ENCODE results near the gene OOSP3.

Gene OOSP3, protein sequence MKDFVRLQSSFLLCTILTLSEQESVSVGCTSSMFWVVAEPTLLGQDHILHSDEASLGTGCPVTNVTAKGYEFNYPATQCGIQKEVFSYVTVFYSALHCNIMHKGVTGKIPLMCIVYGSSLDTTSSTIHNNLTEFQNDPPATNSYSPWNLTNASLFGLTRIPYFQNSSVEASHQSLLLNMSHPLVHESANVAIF

DNA sequence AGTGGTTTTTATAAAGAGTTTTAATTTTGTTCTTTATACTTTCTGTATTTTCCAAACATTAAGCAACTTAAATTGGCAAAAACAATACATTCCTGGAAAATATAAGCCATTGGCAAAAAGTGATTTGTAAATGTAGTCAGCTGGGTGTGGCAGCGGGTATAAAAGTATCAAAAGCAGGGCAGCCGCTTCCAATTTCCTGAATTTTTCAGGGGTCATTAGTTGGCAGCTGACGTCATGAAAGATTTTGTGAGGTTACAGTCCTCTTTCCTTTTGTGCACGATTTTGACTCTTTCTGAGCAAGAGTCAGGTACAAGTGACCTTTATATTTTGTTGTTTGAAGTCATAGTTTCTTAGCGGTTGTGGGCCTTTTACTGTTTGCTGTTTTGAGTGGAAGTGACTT, at the start of gene OOSP3:
TSS of gene OOSP3 (plus strand) at position 208 of the 400 bp plus-strand sequence. CDS start at position 235, 27 bp downstream.
- no peak for DNase-seq
- Histone ChIP-seq H3K4me3 (ENCODE audit: low read depth, low read length) (no peak within 1 kb of the TSS), H3K27me3 (replicated peaks) (no peaks in the 10 kb centered on the region), H3K36me3 (replicated peaks) (no peaks in the 10 kb centered on the region), H3K27ac (no peak within 1 kb of the TSS)
- TF ChIP-seq, protein P1, sequence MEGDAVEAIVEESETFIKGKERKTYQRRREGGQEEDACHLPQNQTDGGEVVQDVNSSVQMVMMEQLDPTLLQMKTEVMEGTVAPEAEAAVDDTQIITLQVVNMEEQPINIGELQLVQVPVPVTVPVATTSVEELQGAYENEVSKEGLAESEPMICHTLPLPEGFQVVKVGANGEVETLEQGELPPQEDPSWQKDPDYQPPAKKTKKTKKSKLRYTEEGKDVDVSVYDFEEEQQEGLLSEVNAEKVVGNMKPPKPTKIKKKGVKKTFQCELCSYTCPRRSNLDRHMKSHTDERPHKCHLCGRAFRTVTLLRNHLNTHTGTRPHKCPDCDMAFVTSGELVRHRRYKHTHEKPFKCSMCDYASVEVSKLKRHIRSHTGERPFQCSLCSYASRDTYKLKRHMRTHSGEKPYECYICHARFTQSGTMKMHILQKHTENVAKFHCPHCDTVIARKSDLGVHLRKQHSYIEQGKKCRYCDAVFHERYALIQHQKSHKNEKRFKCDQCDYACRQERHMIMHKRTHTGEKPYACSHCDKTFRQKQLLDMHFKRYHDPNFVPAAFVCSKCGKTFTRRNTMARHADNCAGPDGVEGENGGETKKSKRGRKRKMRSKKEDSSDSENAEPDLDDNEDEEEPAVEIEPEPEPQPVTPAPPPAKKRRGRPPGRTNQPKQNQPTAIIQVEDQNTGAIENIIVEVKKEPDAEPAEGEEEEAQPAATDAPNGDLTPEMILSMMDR (IDR thresholded peaks at IDR 0.05; ENCODE audit: low read depth, low read length, missing control alignments): no peak
- in situ Hi-C loops (cut with HindIII; ENCODE audit: low pct_ligation_motif_present, low sequenced_read_pairs): no loop called here

DNA sequence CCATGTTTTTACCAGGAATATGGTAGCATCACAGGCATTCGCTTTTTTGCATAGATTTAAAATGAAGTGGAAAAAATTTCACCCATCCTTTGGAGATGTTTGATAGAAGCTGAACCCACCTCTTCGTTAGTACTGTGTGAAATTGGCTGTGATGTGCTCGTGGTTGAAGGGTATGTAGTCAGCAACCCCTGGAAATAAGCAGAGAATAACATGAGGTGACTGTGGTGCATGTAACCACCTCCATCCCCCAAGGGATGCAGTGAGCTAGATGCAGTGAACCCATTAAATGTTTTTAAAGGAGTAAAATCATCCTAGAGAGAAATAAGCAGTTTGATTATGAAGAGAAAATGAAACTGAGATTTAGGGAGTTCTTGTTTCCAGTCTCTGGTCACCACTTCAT, 49.2 kb upstream of the OOSP3 start:
- Histone ChIP-seq H3K36me3 (replicated peaks) (no peaks in the 10 kb centered on the region), H3K27me3 (replicated peaks) (no peaks in the 10 kb centered on the region), H3K27ac (no peak overlapping the region), H3K4me3 (ENCODE audit: low read depth, low read length) (no peak overlapping the region)
- in situ Hi-C loops (cut with HindIII; ENCODE audit: low pct_ligation_motif_present, low sequenced_read_pairs): no loop called here
- no peak for DNase-seq
- TF ChIP-seq, protein P1 (IDR thresholded peaks at IDR 0.05; ENCODE audit: low read depth, low read length, missing control alignments): no peak

DNA sequence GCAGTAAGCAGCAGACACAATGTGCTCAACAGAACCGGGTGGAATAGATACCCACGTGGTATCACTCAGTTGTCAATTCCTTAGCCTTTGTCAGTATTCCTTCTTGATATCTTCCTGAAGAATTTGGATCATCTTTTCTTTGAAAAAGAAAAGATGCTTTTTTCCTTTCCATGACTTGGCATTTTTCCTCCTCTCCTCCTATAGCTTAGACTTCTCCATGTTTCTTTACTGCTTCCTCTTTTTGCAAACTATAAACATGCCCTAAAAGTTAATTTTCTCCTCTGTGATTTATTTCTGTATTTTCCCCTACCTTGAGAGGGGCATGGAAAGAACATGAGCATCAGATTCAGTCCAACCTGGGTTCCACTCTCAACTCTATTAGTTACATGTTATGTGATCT, 45.0 kb upstream of the OOSP3 start:
- TF ChIP-seq, protein P1 (IDR thresholded peaks at IDR 0.05; ENCODE audit: low read depth, low read length, missing control alignments): no peak
- no peak overlapping the region for H3K27ac ChIP-seq
- DNase-seq: no peak
- in situ Hi-C loops (cut with HindIII; ENCODE audit: low pct_ligation_motif_present, low sequenced_read_pairs): no loop called here
- no peak overlapping the region for H3K4me3 ChIP-seq (ENCODE audit: low read depth, low read length)
- H3K36me3 ChIP-seq (replicated peaks): no peaks in the 10 kb centered on the region
- H3K27me3 ChIP-seq (replicated peaks): no peaks in the 10 kb centered on the region

DNA sequence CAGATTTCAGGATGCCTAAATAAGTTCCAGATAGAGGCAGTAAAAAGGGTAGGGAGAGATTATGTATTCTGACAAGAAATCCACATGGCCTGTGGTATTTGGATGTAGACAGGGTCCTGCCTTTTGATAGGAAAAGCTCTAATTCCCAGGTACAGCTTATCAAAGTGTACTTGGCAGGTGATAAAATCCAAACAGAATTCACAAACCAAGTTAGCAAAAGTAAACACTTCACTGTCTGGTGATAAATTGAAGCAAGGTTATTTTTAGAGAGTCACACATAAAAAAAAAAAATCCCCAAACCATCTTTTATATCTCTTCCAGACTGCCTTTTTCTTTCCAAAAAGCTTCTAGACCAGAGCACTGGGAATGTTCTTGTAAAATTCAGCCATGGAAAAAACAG, 39.0 kb upstream of the OOSP3 start:
- no peak overlapping the region for H3K27ac ChIP-seq
- no peaks in the 10 kb centered on the region for H3K36me3 ChIP-seq (replicated peaks)
- TF ChIP-seq, protein P1 (IDR thresholded peaks at IDR 0.05; ENCODE audit: low read depth, low read length, missing control alignments): no peak
- DNase-seq: no peak
- in situ Hi-C loops (cut with HindIII; ENCODE audit: low pct_ligation_motif_present, low sequenced_read_pairs): no loop called here
- H3K4me3 ChIP-seq (ENCODE audit: low read depth, low read length): no peak overlapping the region
- H3K27me3 ChIP-seq (replicated peaks): no peaks in the 10 kb centered on the region

DNA sequence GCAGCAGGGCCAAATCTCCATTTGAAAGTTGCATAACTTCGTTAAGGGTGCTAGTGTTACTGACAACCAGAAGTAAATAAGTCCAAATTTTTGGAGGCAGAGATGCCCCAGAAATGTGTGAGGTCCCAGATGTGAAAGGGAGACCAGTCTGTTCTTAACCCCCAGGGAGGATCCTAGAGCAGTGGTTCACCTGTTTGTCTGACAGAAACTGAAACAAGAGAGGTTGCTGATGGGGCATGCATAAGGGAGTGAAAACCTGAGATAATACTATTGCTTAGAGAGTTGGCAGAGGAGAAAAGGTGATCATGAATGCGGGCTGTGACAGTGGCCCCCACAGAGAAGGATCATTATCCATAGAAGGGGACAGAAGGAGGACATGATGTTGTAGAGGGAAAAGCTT, 37.1 kb upstream of the OOSP3 start:
- H3K27ac ChIP-seq: no peak overlapping the region
- no peak overlapping the region for H3K4me3 ChIP-seq (ENCODE audit: low read depth, low read length)
- DNase-seq: no peak
- TF ChIP-seq, protein P1 (IDR thresholded peaks at IDR 0.05; ENCODE audit: low read depth, low read length, missing control alignments): no peak
- no peaks in the 10 kb centered on the region for H3K27me3 ChIP-seq (replicated peaks)
- no peaks in the 10 kb centered on the region for H3K36me3 ChIP-seq (replicated peaks)
- in situ Hi-C loops (cut with HindIII; ENCODE audit: low pct_ligation_motif_present, low sequenced_read_pairs): no loop called here

DNA sequence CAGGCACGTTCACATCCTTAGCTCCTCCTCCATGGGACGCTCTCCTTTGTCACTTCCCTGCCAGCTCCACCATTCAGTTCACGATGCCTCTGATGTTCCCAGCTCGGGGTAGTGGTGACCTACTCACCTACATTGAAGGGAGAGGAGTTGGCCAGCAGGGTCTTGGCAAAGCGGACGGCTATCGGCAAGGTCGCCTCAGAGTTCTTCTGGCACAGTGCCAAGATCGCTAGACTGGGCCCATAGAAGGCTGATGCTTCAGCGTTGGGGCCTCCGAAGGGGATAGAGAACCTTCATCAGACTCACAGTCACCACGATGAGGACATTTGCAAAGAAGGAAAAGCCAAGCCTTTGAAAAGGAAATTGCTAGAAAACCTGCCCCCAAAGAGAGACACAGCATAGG, 36.3 kb upstream of the OOSP3 start:
- no peak for DNase-seq
- no peak overlapping the region for H3K4me3 ChIP-seq (ENCODE audit: low read depth, low read length)
- no peak overlapping the region for H3K27ac ChIP-seq
- H3K27me3 ChIP-seq (replicated peaks): no peaks in the 10 kb centered on the region
- no peaks in the 10 kb centered on the region for H3K36me3 ChIP-seq (replicated peaks)
- TF ChIP-seq, protein P1 (IDR thresholded peaks at IDR 0.05; ENCODE audit: low read depth, low read length, missing control alignments): no peak
- in situ Hi-C loops (cut with HindIII; ENCODE audit: low pct_ligation_motif_present, low sequenced_read_pairs): no loop called here

Measured in brain microvascular endothelial cell (primary cell).